Sigmoid colon (tissue), 7 donors: ENCODE results near the gene ACTN4. TPM values are rescaled to one million over a fixed set of nuclear protein-coding genes. Genes with fewer than 3 reads are reported as not detected.

Experiments used
- DNase-seq: peaks from one replicate; pipeline ENCODE4 v3.0.0-alpha.2; 2019
- H3K27ac ChIP-seq, 4 donors: fragments of 200-600 bp; sonication (generic); one replicate each; pipeline ENCODE4 v1.5.1; 2016 to 2019; ENCODE audit warnings: mild to moderate bottlenecking in 1 of 4
- H3K27me3 ChIP-seq, 3 donors: fragments of 200-600 bp; sonication (generic); one replicate each; pipeline ENCODE4 v1.5.1; 2019; ENCODE audit warnings: mild to moderate bottlenecking in 1 of 3
- H3K36me3 ChIP-seq, 4 donors: fragments of 200-600 bp; sonication (generic); one replicate each; pipeline ENCODE4 v1.5.1; 2016 to 2019
- H3K4me1 ChIP-seq, 4 donors: fragments of 200-600 bp; sonication (generic); one replicate each; pipeline ENCODE4 v1.5.1; 2017 to 2019
- H3K4me3 ChIP-seq, 4 donors: fragments of 200-600 bp; sonication (generic); one replicate each; pipeline ENCODE4 v1.5.1; 2017 to 2019; ENCODE audit warnings: mild to moderate bottlenecking in 2 of 4, moderate library complexity in 1 of 4
- H3K9me3 ChIP-seq, 4 donors: fragments of 200-600 bp in 3 of 4; sonication (generic) in 3 of 4; one replicate each; pipeline versions ENCODE4 v1.5.1 to v1.6.1; 2013 to 2019
- EP300 ChIP-seq, 4 donors: sonication (generic); formaldehyde crosslinking; IDR thresholded peaks; one replicate each; pipeline ENCODE4 v1.6.1; 2017; ENCODE audit warnings: antibody characterized with exemption in 4 of 4
- POLR2A ChIP-seq, 2 donors: fragments of 450-650 bp; IDR thresholded peaks; one replicate each; pipeline ENCODE4 v1.6.1; 2016; ENCODE audit warnings: antibody characterized with exemption in 2 of 2, mild to moderate bottlenecking in 2 of 2, moderate library complexity in 2 of 2
- POLR2AphosphoS5 ChIP-seq, 4 donors: sonication (generic); formaldehyde crosslinking; IDR thresholded peaks; one replicate each; pipeline ENCODE4 v1.6.1; 2017; ENCODE audit warnings: antibody characterized with exemption in 4 of 4
- WGBS, 2 donors: extraction: QIAGEN DNeasy Blood & Tissue Kit; methylation state at CpG; one replicate each; pipeline ENCODE4 v1.1.7; 2013; 5-methylcytosine and 5-hydroxymethylcytosine counted together
- intact Hi-C: fragments of 100-400 bp; cut with DNase I; formaldehyde crosslinking; loops from one replicate; pipeline ENCODE4 v1.15.1; 2023
- polyA plus RNA-seq, 3 donors: library from polyadenylated mRNA; stranded (reverse); fragments of 200-250 nt; gene quantifications; one replicate each; pipeline ENCODE4 v1.2.3, GENCODE V29; 2013
- total RNA-seq, 4 donors: library from RNA; depleted of rRNA; stranded (reverse); fragments of >200 nt; gene quantifications; one replicate each; pipeline ENCODE4 v1.1.0, GENCODE V29; 2016
- TF ChIP-seq, protein P1 (sequence below), 4 experiments: fragments of 450-650 bp in 3 of 4; fragments of 200-600 bp in 1 of 4; IDR thresholded peaks; one replicate each; pipeline ENCODE4 v1.5.1; 2016 to 2019; ENCODE audit warnings: antibody characterized with exemption in 4 of 4, mild to moderate bottlenecking in 3 of 4, moderate library complexity in 2 of 4
- donor health status: healthy with polysubstance abuse.
- donor health status: Bipolar disorder and iron deficiency.
- donor health status: healthy.

ACTN4 gene
- total and polyA plus RNA-seq, 7 donors: 122 to 456 (median 176) TPM

DNA sequence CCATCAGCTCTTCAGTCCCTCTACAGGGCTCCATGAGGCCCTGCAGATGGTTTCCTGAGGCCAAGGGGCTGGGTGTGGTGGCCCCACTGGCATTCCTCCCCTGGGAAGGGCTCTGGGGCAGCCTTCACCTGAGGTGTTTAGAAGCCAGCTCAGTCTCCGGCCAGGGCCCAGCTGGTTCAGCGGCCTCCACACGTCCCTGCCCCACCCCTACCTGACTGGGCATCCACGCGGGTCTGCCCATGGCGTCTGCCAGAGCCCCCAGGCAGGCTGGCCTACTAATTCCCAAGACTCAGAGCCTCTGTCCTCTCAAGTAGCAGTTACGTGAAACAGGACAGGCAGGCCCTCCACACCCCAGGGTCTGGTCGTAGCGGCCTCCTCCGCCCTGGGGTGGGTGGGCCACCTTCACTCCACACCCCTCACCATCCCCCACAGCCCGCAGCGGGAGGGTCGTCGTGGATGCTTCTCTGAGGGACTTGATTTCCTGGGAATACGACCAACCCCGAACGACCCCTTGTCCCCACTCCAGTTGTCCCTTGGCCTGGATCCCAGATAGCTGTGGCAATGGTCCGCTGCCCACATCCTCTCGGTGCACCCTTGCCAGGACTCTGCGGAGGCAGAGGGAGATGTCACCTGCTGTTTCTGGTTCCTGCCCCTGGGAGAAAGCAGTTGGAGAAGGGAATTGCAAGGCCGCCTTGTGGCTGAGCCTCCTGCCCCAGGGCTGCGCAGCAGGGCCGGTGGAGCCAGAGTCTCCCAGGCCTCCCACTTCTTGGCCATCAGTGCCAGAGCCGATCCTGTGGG is 72.5 kb downstream of the ACTN4 start:
- WGBS, 2 donors: 82 to 85% methylated on average over 24 of the region's 24 CpGs
- Histone ChIP-seq H3K4me3 (no peak overlapping the region), H3K27me3 (no peaks in the 10 kb centered on the region), H3K27ac (peak overlapping the region; percentile 67 to 97 (median 76)), H3K4me1 (peaks cover 0 to 49% (median 38%) of the 10 kb centered on the region in 4 donors), H3K9me3 (no peaks in the 10 kb centered on the region), H3K36me3 (peaks cover 56 to 97% (median 70%) of the 10 kb centered on the region in 4 donors)
- no peak for DNase-seq
- no peak for TF ChIP-seq POLR2A (IDR thresholded peaks at IDR 0.05)
- TF ChIP-seq POLR2AphosphoS5 (IDR thresholded peaks at IDR 0.05): no peak
- TF ChIP-seq, protein P1, sequence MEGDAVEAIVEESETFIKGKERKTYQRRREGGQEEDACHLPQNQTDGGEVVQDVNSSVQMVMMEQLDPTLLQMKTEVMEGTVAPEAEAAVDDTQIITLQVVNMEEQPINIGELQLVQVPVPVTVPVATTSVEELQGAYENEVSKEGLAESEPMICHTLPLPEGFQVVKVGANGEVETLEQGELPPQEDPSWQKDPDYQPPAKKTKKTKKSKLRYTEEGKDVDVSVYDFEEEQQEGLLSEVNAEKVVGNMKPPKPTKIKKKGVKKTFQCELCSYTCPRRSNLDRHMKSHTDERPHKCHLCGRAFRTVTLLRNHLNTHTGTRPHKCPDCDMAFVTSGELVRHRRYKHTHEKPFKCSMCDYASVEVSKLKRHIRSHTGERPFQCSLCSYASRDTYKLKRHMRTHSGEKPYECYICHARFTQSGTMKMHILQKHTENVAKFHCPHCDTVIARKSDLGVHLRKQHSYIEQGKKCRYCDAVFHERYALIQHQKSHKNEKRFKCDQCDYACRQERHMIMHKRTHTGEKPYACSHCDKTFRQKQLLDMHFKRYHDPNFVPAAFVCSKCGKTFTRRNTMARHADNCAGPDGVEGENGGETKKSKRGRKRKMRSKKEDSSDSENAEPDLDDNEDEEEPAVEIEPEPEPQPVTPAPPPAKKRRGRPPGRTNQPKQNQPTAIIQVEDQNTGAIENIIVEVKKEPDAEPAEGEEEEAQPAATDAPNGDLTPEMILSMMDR (IDR thresholded peaks at IDR 0.05): no peak
- no peak for TF ChIP-seq EP300 (IDR thresholded peaks at IDR 0.05)
- intact Hi-C loops: loop anchor here (5.0 kb wide), 1 partner anchor 112 kb away; the partner anchor contains the start of gene ECH1

DNA sequence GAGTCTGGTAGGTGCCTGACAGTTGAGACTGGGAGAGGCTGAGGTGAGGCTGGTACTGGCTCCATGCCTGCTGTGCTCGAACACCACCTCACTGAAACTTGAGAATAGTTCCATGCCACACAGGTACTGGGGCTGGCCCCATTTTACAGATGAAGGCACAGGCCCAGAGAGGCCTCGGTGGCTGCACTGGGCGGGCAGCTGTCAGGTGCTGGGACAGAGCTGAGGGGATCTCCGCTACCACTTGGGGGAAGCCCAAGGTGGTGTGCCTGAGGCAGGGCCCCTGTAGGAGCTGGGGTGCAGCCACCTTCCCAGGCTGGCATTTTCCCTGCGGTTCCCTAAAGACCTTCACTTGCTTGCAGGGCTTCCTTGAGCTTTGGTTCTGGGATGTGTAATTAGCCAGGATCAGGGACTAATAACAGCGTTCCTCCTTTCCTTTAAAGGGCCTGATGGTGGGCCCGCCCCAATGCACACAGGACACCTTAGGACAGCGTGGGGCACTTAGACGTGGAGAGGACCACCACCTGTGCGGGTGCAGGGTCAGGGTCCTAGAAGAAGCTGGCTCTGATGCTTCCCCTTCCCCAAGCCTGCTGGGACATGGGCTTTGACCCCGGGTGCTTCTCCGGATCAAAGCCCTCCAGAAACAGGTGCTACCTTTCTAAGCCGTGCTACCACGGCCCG is 73.2 kb downstream of the ACTN4 start:
- Histone ChIP-seq H3K4me3 (no peak overlapping the region), H3K4me1 (peaks cover 0 to 49% (median 32%) of the 10 kb centered on the region in 4 donors), H3K36me3 (peaks cover 61 to 97% (median 76%) of the 10 kb centered on the region in 4 donors), H3K27me3 (no peaks in the 10 kb centered on the region), H3K27ac (peak overlapping the region; percentile 67 to 97 (median 76)), H3K9me3 (no peaks in the 10 kb centered on the region)
- WGBS, 2 donors: 92 to 93% methylated on average over 15 of the region's 15 CpGs
- TF ChIP-seq POLR2AphosphoS5 (IDR thresholded peaks at IDR 0.05) (no peak), POLR2A (IDR thresholded peaks at IDR 0.05) (no peak), EP300 (IDR thresholded peaks at IDR 0.05) (no peak)
- TF ChIP-seq, protein P1 (IDR thresholded peaks at IDR 0.05): no peak
- intact Hi-C loops: loop anchor here (5.0 kb wide), 1 partner anchor 112 kb away; the partner anchor contains the start of gene ECH1
- DNase-seq: no peak

GRCh38 chr19:38721496-38721895 is 74.0 kb downstream of the ACTN4 start:
- intact Hi-C loops: loop anchor here (5.0 kb wide), 1 partner anchor 111 kb away; the partner anchor contains the start of gene ECH1
- TF ChIP-seq, protein P1 (IDR thresholded peaks at IDR 0.05): no peak
- TF ChIP-seq EP300 (IDR thresholded peaks at IDR 0.05): no peak
- TF ChIP-seq POLR2AphosphoS5 (IDR thresholded peaks at IDR 0.05): no peak
- no peak for TF ChIP-seq POLR2A (IDR thresholded peaks at IDR 0.05)
- H3K9me3 ChIP-seq: no peaks in the 10 kb centered on the region
- peaks cover 61 to 97% (median 82%) of the 10 kb centered on the region in 4 donors for H3K36me3 ChIP-seq
- H3K27me3 ChIP-seq: no peaks in the 10 kb centered on the region
- 92 to 97% methylated on average over 20 of the region's 20 CpGs for WGBS, 2 donors
- H3K27ac ChIP-seq: peak overlapping the region; percentile 67 to 97 (median 76)
- DNase-seq: no peak
- peaks cover 0 to 51% (median 32%) of the 10 kb centered on the region in 4 donors for H3K4me1 ChIP-seq
- no peak overlapping the region for H3K4me3 ChIP-seq

DNA sequence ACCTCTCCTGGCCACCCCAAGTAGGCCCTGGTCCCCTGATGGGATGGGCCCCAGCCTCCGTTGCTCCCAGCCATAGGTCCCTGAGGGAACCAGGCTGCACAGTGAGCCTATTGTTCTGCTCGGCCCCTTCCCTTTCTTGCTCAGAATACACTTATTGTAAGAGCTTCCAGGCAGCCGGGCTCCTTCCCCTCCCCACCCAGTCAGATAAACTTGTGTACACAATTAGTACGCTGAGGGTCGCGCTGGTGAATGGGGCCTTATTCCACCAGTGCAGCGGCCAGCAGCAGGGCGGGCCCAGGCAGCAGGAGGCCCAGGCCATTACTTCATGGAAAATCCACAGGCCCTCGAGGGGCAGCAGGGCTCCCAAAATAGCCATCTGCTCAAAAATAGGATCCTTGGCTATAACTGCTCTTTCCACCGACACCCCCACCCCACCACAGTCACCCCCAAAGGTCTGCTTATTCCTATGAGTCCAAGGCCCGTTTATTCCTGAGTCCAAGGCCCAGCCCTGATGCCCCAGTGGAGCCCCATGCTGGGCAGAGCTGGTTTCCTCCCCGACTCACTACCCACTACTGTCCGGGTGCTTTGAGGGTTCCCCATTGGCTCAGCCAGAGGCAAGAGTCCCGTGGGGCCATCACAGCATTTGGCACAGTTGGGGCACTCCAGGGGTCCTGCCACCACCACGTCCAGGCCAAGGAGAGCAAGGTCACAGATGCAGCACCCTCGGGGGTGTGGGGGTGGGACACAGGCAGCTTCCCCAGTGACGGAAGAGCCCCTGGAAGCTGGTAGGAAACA is 74.7 kb downstream of the ACTN4 start:
- Histone ChIP-seq H3K9me3 (no peaks in the 10 kb centered on the region), H3K36me3 (peaks cover 55 to 97% (median 83%) of the 10 kb centered on the region in 4 donors), H3K27ac (peak overlapping the region; percentile 67 to 97 (median 76)), H3K4me3 (no peak overlapping the region), H3K4me1 (peaks cover 0 to 53% (median 35%) of the 10 kb centered on the region in 4 donors), H3K27me3 (no peaks in the 10 kb centered on the region)
- intact Hi-C loops: loop anchor here (5.0 kb wide), 1 partner anchor 110 kb away; the partner anchor contains the start of gene ECH1
- TF ChIP-seq POLR2AphosphoS5 (IDR thresholded peaks at IDR 0.05): peak in 1 of 4 donors; percentile 22
- TF ChIP-seq, protein P1 (IDR thresholded peaks at IDR 0.05): no peak
- WGBS, 2 donors: 62 to 75% methylated on average over 17 of the region's 17 CpGs
- DNase-seq: no peak
